H7 (cell line): Measurements from ENCODE around the gene CMTM2. TPM values are rescaled to one million over a fixed set of nuclear protein-coding genes. Genes with fewer than 3 reads are reported as not detected.

Experiments used
- DNase-seq: peaks from one replicate; pipeline ENCODE4 v3.0.0; 2012
- H3K27me3 ChIP-seq: 2 replicates; pipeline ENCODE4 v1.6.0; 2011; ENCODE audit warnings: mild to moderate bottlenecking, low read length; ENCODE audit not compliant: control insufficient read depth, insufficient read depth
- H3K36me3 ChIP-seq: replicated peaks from 2 replicates; pipeline ENCODE4 v1.5.1; 2011; ENCODE audit warnings: low read length; ENCODE audit not compliant: control insufficient read depth, insufficient read depth
- H3K4me3 ChIP-seq: 2 replicates; pipeline ENCODE4 v1.5.1; 2011; ENCODE audit warnings: low read depth, mild to moderate bottlenecking, control low read depth, low read length, moderate library complexity; ENCODE audit not compliant: insufficient read depth
- total RNA-seq: library from RNA; depleted of rRNA; stranded (reverse); fragments of >200 nt; shearing (Covaris generic); gene quantifications from 2 replicates; pipeline ENCODE4 v1.2.3, GENCODE V29; 2014; rRNA removed

CMTM2 gene
- total RNA-seq: 0.48 TPM in 1 of 2 replicates, not detected in the other

GRCh38 chr16:66578651-66579531 is at the start of gene CMTM2:
Gene CMTM2 (plus strand): TSS chr16:66579463. CDS start chr16:66579608, 145 bp downstream.
- DNase-seq: peak; percentile 51
- Histone ChIP-seq H3K4me3 (no peak within 1 kb of the TSS), H3K36me3 (no peaks in the 10 kb centered on the region), H3K27me3 (peaks cover 27% of the 10 kb centered on the region; the same call in 1 of the 2 replicates)

- no peak for DNase-seq
- Histone ChIP-seq H3K27me3 (no peaks in the 10 kb centered on the region), H3K36me3 (peaks cover 1% of the 10 kb centered on the region; the same call in 1 of the 2 replicates), H3K4me3 (no peak overlapping the region)
Observed at GRCh38 chr16:66529475-66529874, 49.8 kb upstream of the CMTM2 start.

- Histone ChIP-seq H3K36me3 (peaks cover 1% of the 10 kb centered on the region), H3K4me3 (no peak overlapping the region), H3K27me3 (no peaks in the 10 kb centered on the region)
- no peak for DNase-seq
Observed at GRCh38 chr16:66534376-66534799, 44.9 kb upstream of the CMTM2 start.

GRCh38 chr16:66536525-66536924 is 42.7 kb upstream of the CMTM2 start:
- no peak for DNase-seq

GRCh38 chr16:66537236-66537635 is 42.0 kb upstream of the CMTM2 start:
- Histone ChIP-seq H3K4me3 (no peak overlapping the region), H3K36me3 (no peaks in the 10 kb centered on the region; the same call in 1 of the 2 replicates), H3K27me3 (no peaks in the 10 kb centered on the region)
- no peak for DNase-seq

More at GRCh38 chr16:66536525-66536924, 42.7 kb upstream of the CMTM2 start:
- no peak overlapping the region for H3K4me3 ChIP-seq
- H3K27me3 ChIP-seq: no peaks in the 10 kb centered on the region
- H3K36me3 ChIP-seq: no peaks in the 10 kb centered on the region; the same call in 1 of the 2 replicates

GRCh38 chr16:66538910-66539309 is 40.4 kb upstream of the CMTM2 start:
- no peak for DNase-seq
- H3K27me3 ChIP-seq: no peaks in the 10 kb centered on the region
- no peaks in the 10 kb centered on the region; the same call in 1 of the 2 replicates for H3K36me3 ChIP-seq
- H3K4me3 ChIP-seq: no peak overlapping the region

GRCh38 chr16:66539623-66540469 is 39.4 kb upstream of the CMTM2 start:
- H3K36me3 ChIP-seq: no peaks in the 10 kb centered on the region; the same call in 1 of the 2 replicates
- no peak overlapping the region for H3K4me3 ChIP-seq
- no peaks in the 10 kb centered on the region for H3K27me3 ChIP-seq
- DNase-seq: no peak

- Histone ChIP-seq H3K36me3 (no peaks in the 10 kb centered on the region), H3K27me3 (no peaks in the 10 kb centered on the region), H3K4me3 (no peak overlapping the region)
- DNase-seq: no peak
Observed at GRCh38 chr16:66541388-66542355, 37.6 kb upstream of the CMTM2 start.

GRCh38 chr16:66542396-66542795 is 36.9 kb upstream of the CMTM2 start:
- DNase-seq: no peak
- H3K36me3 ChIP-seq: no peaks in the 10 kb centered on the region
- H3K4me3 ChIP-seq: no peak overlapping the region
- no peaks in the 10 kb centered on the region for H3K27me3 ChIP-seq

- H3K36me3 ChIP-seq: no peaks in the 10 kb centered on the region
- no peaks in the 10 kb centered on the region for H3K27me3 ChIP-seq
- no peak overlapping the region for H3K4me3 ChIP-seq
- no peak for DNase-seq
Observed at GRCh38 chr16:66543541-66543940, 35.7 kb upstream of the CMTM2 start.

- no peaks in the 10 kb centered on the region for H3K36me3 ChIP-seq
- DNase-seq: no peak
- no peaks in the 10 kb centered on the region for H3K27me3 ChIP-seq
- no peak overlapping the region for H3K4me3 ChIP-seq
Observed at GRCh38 chr16:66544016-66544757, 35.1 kb upstream of the CMTM2 start.

- DNase-seq: no peak
- no peaks in the 10 kb centered on the region for H3K27me3 ChIP-seq
- no peaks in the 10 kb centered on the region for H3K36me3 ChIP-seq
- no peak overlapping the region for H3K4me3 ChIP-seq
Observed at GRCh38 chr16:66547101-66547989, 31.9 kb upstream of the CMTM2 start.
